GM12892 (cell line): ENCODE results near the gene GABPB2.

Experiments
- POLR2A ChIP-seq: IDR thresholded peaks from 2 replicates; pipeline ENCODE4 v1.6.1; 2011; ENCODE audit warnings: low read depth, low read length, control low read depth
- POLR2AphosphoS5 ChIP-seq: IDR thresholded peaks from 2 replicates; pipeline ENCODE4 v1.6.1; 2011; ENCODE audit warnings: low read depth, low read length, control low read depth

- TF ChIP-seq POLR2A (no peak), POLR2AphosphoS5 (no peak)
Measured at GRCh38 chr1:151167116-151167515, 96.6 kb downstream of the GABPB2 start.
